ENCODE results near the gene TBL1X. TPM values are rescaled to one million over a fixed set of nuclear protein-coding genes. Genes with fewer than 3 reads are reported as not detected.

TBL1X gene
- 10 to 100 TPM in 4 of 6 donors, 1 to 10 TPM in 2; 6.3 to 21.4 (median 12.8) TPM for total RNA-seq

DNA sequence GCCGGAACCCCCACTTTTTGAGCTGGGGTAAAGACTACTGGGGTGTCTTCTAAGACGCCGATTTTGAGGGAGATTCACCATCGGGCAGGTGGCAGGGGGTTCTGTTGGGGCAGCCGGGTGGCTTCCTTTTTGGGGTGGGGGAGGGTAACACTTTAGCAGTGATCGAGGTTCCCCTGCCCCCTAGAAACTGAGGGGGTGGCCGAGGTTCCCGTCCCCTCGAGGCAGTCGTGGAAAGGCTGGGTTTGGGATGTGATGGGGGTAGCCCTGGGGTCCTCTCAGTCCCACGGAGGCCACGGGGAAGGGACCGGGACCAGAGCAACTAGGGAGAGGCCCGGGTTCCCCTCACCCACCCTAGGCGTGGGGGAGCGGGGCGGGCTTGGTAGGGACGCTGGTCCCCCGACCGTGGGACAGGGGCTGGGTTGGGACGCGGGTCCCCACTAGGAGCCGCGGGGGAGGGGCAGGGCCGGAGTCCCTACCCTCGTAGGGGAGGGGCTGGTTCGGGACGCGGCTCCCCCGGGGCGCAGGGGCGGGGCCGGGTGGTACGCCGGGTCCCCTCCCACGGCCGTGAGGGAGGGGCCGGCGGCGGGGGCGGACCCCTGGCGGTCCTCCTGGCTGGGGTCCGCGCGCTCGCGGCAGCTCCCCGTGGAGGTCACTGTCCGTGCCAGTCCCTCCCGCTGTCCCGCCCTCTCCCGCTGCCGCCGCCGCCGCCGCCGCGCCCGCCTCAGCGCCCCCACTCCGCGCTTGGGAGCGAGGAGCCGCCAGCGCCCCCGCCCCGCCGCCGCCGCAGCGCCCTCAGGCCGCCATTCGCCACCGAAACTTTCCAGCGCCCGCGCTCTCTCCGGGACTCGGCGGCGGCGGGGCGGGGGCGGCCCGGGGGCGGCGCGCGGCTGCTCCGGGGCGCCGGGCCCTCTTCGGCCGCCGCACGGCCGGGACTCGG lies at the start of gene TBL1X:
Gene TBL1X, plus strand, starts transcription at position 624 of the 937 bp plus-strand sequence. CDS start 188,529 bp downstream, outside the sequence.
- DNase-seq = peak; percentile 69 to 91
- Histone ChIP-seq H3K27ac (peak within 1 kb of the TSS; percentile 66 to 84 (median 80)), H3K4me1 (peaks cover 0 to 48% (median 16%) of the 10 kb centered on the region in 4 donors), H3K9me3 (no peaks in the 10 kb centered on the region), H3K4me3 (peak within 1 kb of the TSS; percentile 58 to 69 (median 62)), H3K36me3 (no peaks in the 10 kb centered on the region), H3K27me3 (peaks cover 0 to 16% (median 0%) of the 10 kb centered on the region in 4 donors)
- TF ChIP-seq POLR2A (IDR thresholded peaks at IDR 0.05) (peak in 1 of 4 donors; percentile 24), POLR2AphosphoS5 (IDR thresholded peaks at IDR 0.05) (no peak), EP300 (IDR thresholded peaks at IDR 0.05) (no peak)
- TF ChIP-seq, protein P1, sequence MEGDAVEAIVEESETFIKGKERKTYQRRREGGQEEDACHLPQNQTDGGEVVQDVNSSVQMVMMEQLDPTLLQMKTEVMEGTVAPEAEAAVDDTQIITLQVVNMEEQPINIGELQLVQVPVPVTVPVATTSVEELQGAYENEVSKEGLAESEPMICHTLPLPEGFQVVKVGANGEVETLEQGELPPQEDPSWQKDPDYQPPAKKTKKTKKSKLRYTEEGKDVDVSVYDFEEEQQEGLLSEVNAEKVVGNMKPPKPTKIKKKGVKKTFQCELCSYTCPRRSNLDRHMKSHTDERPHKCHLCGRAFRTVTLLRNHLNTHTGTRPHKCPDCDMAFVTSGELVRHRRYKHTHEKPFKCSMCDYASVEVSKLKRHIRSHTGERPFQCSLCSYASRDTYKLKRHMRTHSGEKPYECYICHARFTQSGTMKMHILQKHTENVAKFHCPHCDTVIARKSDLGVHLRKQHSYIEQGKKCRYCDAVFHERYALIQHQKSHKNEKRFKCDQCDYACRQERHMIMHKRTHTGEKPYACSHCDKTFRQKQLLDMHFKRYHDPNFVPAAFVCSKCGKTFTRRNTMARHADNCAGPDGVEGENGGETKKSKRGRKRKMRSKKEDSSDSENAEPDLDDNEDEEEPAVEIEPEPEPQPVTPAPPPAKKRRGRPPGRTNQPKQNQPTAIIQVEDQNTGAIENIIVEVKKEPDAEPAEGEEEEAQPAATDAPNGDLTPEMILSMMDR (IDR thresholded peaks at IDR 0.05) = no peak
- WGBS, 2 donors = 8% methylated on average over 27 of the region's 99 CpGs; no CpG with 5 or more reads in 1 of the 2 donors
- ATAC-seq (ENCODE audit: low FRiP score in 2 of 2) = peak; percentile 17 to 69

DNA sequence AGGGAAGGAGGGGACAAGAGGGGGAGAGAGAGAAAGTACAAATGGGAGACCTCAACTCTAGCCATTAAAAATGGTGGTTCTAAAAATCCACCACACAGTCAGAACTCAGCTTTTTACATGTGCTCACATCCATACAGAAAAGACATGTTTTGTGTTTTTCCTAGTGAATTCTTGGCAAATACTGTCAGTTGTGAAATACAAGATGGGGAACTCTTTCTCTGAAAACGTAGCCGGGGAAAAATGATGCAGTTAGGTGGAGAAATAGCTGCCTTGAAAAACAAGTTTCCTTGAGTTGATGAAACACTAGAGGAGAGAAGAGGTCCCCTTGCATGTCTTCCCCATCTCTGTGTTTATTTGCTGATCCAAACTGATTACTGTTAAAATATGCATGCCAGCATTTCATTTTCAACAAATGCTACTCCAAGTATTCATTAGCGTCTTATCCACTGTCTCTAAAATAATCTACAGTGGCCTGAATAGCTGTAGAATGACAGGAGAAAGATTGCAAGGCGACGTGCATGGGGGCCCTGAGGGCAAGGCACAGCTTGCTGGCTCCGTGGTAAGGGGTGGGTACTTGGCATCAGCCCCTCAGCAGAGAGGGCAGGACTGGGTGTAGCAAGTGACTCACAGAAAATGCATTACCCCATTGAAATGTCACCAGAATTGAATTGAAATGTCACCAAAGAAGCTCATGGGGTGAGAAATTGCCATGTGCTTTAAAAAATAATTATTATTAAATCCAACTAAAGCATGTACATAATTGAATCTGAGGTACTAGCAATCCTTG lies 48.1 kb upstream of the TBL1X start:
- H3K36me3 ChIP-seq = no peaks in the 10 kb centered on the region
- no peak for TF ChIP-seq POLR2AphosphoS5 (IDR thresholded peaks at IDR 0.05)
- TF ChIP-seq, protein P1 (IDR thresholded peaks at IDR 0.05) = no peak
- TF ChIP-seq EP300 (IDR thresholded peaks at IDR 0.05) = no peak
- no peak overlapping the region for H3K4me3 ChIP-seq
- DNase-seq = no peak
- no peak for ATAC-seq (ENCODE audit: low FRiP score in 2 of 2)
- WGBS, 2 donors = 43 to 54% methylated on average over 6 of the region's 6 CpGs
- no peak overlapping the region for H3K27ac ChIP-seq
- H3K9me3 ChIP-seq = no peaks in the 10 kb centered on the region
- no peaks in the 10 kb centered on the region for H3K27me3 ChIP-seq
- peaks cover 0 to 4% (median 0%) of the 10 kb centered on the region in 4 donors for H3K4me1 ChIP-seq

DNA sequence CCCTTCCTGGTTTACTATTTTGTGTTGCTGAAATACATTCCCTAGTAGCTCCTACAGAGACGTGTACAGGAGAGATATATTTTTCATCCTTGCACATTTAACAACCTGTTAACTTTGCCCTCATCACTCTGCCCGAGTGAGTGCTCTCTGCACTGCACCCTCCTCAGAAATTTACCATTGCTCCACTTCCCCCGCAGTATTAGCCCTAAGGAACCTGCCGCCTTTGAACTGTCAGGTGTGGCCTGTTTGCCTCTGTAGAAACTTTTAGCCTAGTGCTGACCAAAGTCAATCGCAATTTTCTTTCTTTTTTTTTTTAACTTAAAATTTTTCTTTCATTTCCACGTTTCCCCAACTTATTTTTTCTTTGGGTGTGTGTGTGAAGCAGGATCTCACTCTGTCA lies 46.6 kb upstream of the TBL1X start:
- H3K27ac ChIP-seq = no peak overlapping the region
- TF ChIP-seq, protein P1 (IDR thresholded peaks at IDR 0.05) = no peak
- TF ChIP-seq POLR2A (IDR thresholded peaks at IDR 0.05) = no peak
- TF ChIP-seq EP300 (IDR thresholded peaks at IDR 0.05) = no peak
- TF ChIP-seq POLR2AphosphoS5 (IDR thresholded peaks at IDR 0.05) = no peak
- ATAC-seq (ENCODE audit: low FRiP score in 2 of 2) = no peak
- WGBS, 2 donors = 78 to 89% methylated on average over 6 of the region's 6 CpGs
- no peak overlapping the region for H3K4me3 ChIP-seq
- H3K36me3 ChIP-seq = no peaks in the 10 kb centered on the region
- H3K4me1 ChIP-seq = peaks cover 0 to 4% (median 0%) of the 10 kb centered on the region in 4 donors
- no peaks in the 10 kb centered on the region for H3K9me3 ChIP-seq
- no peak for DNase-seq
- no peaks in the 10 kb centered on the region for H3K27me3 ChIP-seq

DNA sequence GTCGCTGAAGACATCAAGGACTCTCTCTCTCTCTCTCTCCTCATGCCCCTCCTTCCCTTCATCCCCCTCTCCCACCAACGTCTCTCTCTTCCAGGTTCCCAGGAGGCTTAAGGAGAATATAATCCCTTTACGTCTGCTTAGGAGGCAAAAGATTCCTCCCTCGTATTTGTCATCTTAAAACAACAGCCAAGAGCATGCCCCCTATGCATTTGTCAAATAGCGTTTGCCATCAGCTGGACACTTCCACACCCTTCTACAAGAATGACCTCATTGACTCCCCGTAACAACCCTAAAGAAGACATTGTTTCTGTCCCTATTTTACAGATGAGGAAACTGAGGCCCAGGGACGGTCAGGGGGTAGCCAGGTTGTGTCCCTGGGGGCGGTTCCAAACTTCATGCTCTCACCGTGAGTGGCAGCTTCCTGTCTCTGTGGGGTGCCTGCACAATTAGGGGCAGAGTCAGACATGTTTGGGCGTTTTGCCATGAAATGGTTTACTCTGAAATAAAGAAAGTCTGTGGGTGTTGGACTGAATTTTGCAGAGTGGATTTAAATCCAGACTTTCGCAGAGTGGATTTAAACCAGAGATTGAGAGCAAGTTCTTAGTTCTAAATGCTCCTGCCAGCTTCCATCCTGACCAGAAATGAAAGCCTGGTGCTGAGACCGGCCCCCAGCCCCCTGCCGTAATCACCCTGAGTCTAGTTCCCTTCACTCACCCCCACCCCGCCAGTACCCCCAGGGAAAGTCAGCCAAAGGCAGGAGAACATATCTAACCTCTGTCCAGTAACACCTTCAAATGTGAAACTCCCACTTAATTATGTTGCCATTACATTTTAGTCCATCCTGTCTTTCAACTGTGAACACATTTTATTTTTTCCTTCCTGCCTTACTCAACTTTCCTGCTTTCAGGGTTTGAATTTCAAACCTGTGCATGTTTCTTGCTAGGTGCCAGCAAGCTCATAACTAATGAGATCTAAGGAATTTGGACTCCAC lies 44.3 kb upstream of the TBL1X start:
- DNase-seq = no peak
- H3K9me3 ChIP-seq = peaks cover 0 to 5% (median 0%) of the 10 kb centered on the region in 4 donors
- H3K27me3 ChIP-seq = no peaks in the 10 kb centered on the region
- peaks cover 0 to 4% (median 0%) of the 10 kb centered on the region in 4 donors for H3K4me1 ChIP-seq
- H3K4me3 ChIP-seq = no peak overlapping the region
- ATAC-seq (ENCODE audit: low FRiP score in 2 of 2) = no peak
- TF ChIP-seq POLR2AphosphoS5 (IDR thresholded peaks at IDR 0.05) (no peak), EP300 (IDR thresholded peaks at IDR 0.05) (no peak), POLR2A (IDR thresholded peaks at IDR 0.05) (no peak)
- TF ChIP-seq, protein P1 (IDR thresholded peaks at IDR 0.05) = no peak
- H3K27ac ChIP-seq = no peak overlapping the region
- WGBS, 2 donors = 49 to 58% methylated on average over 9 to 14 of the region's 14 CpGs
- no peaks in the 10 kb centered on the region for H3K36me3 ChIP-seq
